HG02642 (cell line): ENCODE data around the gene NFATC3.
"Not testable (repeated sequence)": the region's sequence is repeated elsewhere in the genome, so short reads cannot be mapped to it uniquely, and the experiment has no call there.

ENCODE experiments used
- ATAC-seq: cut with Tn5 transposase; IDR thresholded peaks from one replicate; pipeline ENCODE4 v1.9.1; 2021; ENCODE audit warnings: mild to moderate bottlenecking; ENCODE audit not compliant: unreplicated experiment, poor library complexity

Gene NFATC3

GRCh38 chr16:68114939-68115338 lies 29.8 kb downstream of the NFATC3 start:
- not testable (repeated sequence) for ATAC-seq

- ATAC-seq, result no peak
Observed at GRCh38 chr16:68115851-68116250, 30.7 kb downstream of the NFATC3 start.

- no peak for ATAC-seq
Observed at GRCh38 chr16:68116256-68116867, 31.2 kb downstream of the NFATC3 start.

- no peak for ATAC-seq
Observed at GRCh38 chr16:68117884-68118283, 32.7 kb downstream of the NFATC3 start.

- not testable (repeated sequence) for ATAC-seq
Observed at GRCh38 chr16:68118954-68119353, 33.8 kb downstream of the NFATC3 start.

GRCh38 chr16:68120496-68120895 lies 35.3 kb downstream of the NFATC3 start:
- not testable (repeated sequence) for ATAC-seq

- ATAC-seq, result no peak
Observed at GRCh38 chr16:68126395-68126794, 41.2 kb downstream of the NFATC3 start.

GRCh38 chr16:68128577-68129305 lies 43.6 kb downstream of the NFATC3 start:
- ATAC-seq, result no peak

GRCh38 chr16:68130520-68130919 lies 45.4 kb downstream of the NFATC3 start:
- no peak for ATAC-seq

- ATAC-seq, result no peak
Observed at GRCh38 chr16:68131813-68132706, 46.9 kb downstream of the NFATC3 start.

GRCh38 chr16:68133000-68133399 lies 47.8 kb downstream of the NFATC3 start:
- not testable (repeated sequence) for ATAC-seq

- ATAC-seq, result no peak
Observed at GRCh38 chr16:68134644-68135043, 49.5 kb downstream of the NFATC3 start.

GRCh38 chr16:68136515-68136914 lies 51.3 kb downstream of the NFATC3 start:
- no peak for ATAC-seq

GRCh38 chr16:68144008-68144407 lies 58.8 kb downstream of the NFATC3 start:
- no peak for ATAC-seq

GRCh38 chr16:68146585-68146984 lies 61.4 kb downstream of the NFATC3 start:
- no peak for ATAC-seq

GRCh38 chr16:68147444-68147843 lies 62.3 kb downstream of the NFATC3 start:
- no peak for ATAC-seq

- ATAC-seq, result no peak
Observed at GRCh38 chr16:68149596-68149995, 64.4 kb downstream of the NFATC3 start.

- no peak for ATAC-seq
Observed at GRCh38 chr16:68155425-68155824, 70.3 kb downstream of the NFATC3 start.

- ATAC-seq, result no peak
Observed at GRCh38 chr16:68162413-68162812, 77.2 kb downstream of the NFATC3 start.

- not testable (repeated sequence) for ATAC-seq
Observed at GRCh38 chr16:68163275-68163674, 78.1 kb downstream of the NFATC3 start.

- no peak for ATAC-seq
Observed at GRCh38 chr16:68166264-68166663, 81.1 kb downstream of the NFATC3 start.
